ENCODE data around the gene UQCRC1.

Gene UQCRC1

DNA sequence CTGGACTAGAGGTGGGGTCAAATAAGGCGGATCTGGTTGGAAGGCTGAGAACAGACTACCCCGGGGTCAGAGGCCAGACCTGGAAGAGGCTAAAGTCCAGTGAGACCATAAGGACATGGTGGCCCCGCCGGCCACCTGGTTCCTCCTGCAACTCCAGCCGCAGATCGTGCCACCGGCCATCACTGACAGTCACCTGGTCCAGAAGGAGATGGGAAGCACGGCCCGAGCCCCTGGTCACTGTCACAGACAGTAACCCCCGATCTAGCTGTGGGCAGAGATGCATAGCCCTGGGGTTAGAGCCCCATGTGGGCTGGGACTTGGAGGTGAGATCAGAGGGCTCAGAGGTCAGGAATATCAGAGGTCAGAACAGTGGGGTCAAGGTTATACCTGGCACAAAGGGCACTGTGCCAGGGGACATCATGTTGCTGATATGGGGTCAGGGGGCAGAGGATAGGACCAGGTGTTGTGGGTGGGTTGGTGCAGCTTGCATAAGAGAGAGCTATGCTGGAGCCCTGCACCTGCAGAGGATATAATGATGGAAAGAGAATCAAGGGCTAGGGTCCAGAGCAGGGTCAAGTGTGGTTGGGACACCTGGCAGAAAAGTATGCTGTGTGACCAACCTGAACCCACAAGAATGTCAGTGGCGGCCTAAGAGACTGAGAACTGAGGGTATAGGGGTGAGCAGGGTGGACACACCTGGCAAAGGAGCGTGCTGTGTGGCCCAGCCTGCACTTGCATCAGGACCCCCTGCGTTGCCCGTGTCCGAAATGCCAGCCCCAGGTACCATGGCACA, 43.7 kb upstream of the UQCRC1 start:
- no peak for DNase-seq (ENCODE audit: extremely low spot score)
- CTCF ChIA-PET, result interaction anchor here (1.0 to 7.0 kb wide), 5 partner anchors 9 to 217 kb away, joined by 3 to 43 read pairs (median 4); partner anchors contain the start of genes CELSR3 and SLC26A6
- POLR2A ChIA-PET, result no interaction called here
- TF ChIP-seq, protein P1, sequence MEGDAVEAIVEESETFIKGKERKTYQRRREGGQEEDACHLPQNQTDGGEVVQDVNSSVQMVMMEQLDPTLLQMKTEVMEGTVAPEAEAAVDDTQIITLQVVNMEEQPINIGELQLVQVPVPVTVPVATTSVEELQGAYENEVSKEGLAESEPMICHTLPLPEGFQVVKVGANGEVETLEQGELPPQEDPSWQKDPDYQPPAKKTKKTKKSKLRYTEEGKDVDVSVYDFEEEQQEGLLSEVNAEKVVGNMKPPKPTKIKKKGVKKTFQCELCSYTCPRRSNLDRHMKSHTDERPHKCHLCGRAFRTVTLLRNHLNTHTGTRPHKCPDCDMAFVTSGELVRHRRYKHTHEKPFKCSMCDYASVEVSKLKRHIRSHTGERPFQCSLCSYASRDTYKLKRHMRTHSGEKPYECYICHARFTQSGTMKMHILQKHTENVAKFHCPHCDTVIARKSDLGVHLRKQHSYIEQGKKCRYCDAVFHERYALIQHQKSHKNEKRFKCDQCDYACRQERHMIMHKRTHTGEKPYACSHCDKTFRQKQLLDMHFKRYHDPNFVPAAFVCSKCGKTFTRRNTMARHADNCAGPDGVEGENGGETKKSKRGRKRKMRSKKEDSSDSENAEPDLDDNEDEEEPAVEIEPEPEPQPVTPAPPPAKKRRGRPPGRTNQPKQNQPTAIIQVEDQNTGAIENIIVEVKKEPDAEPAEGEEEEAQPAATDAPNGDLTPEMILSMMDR (IDR thresholded peaks at IDR 0.05; ENCODE audit: control extremely low read depth, extremely low read depth, low read depth, missing control alignments), result no peak

DNA sequence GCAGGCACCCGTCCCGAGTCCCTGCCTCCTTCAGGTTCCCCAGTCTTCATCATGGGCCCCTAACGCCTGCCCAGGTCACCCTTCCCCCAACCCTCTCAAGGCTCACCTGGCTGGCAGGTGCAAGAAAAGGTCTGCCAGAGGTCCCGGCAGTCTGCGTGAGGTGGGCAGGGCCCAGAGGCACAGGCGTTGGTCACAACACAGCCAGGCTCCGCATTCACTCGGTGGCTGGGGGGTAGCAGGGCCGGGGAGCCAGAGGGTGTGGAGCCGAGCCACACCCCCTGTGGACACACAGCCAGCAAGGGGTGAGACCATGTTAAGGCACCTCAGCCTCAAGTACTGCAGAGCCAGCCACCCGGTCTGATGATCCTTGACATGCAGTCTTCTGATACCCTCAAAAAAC, 42.3 kb upstream of the UQCRC1 start:
- TF ChIP-seq, protein P1 (IDR thresholded peaks at IDR 0.05; ENCODE audit: control extremely low read depth, extremely low read depth, low read depth, missing control alignments), result no peak
- DNase-seq (ENCODE audit: extremely low spot score), result no peak
- POLR2A ChIA-PET, result no interaction called here
- CTCF ChIA-PET, result interaction anchor here (4.9 to 7.0 kb wide), 2 partner anchors 12 to 17 kb away, joined by 28 to 43 read pairs; partner anchors contain the start of genes CELSR3 and SLC26A6

DNA sequence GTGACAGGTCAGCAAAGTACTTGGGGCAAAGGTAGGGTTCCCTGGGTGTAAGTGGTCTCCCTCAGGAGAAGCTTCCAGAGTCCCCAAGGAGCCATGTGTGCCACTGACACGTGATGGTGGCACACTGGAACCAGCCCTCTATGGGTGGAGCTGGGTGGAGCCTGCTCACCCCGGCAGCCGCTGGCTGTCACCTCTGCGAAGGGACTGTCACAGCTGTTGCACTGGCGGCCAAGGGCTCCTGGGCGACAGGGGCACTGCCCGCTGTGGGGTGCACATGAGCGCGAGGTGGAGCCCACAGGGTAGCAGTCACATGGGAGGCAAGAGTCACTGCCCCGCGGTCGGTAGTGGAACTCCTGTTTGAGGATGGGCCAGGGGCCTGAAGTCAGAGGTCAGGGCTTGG, 41.3 kb upstream of the UQCRC1 start:
- ChIA-PET POLR2A (no interaction called here), CTCF (interaction anchor here (4.9 kb wide), 1 partner anchor 13 kb away, joined by 28 read pairs; the partner anchor contains the start of gene CELSR3)
- TF ChIP-seq, protein P1 (IDR thresholded peaks at IDR 0.05; ENCODE audit: control extremely low read depth, extremely low read depth, low read depth, missing control alignments), result no peak
- DNase-seq (ENCODE audit: extremely low spot score), result no peak

DNA sequence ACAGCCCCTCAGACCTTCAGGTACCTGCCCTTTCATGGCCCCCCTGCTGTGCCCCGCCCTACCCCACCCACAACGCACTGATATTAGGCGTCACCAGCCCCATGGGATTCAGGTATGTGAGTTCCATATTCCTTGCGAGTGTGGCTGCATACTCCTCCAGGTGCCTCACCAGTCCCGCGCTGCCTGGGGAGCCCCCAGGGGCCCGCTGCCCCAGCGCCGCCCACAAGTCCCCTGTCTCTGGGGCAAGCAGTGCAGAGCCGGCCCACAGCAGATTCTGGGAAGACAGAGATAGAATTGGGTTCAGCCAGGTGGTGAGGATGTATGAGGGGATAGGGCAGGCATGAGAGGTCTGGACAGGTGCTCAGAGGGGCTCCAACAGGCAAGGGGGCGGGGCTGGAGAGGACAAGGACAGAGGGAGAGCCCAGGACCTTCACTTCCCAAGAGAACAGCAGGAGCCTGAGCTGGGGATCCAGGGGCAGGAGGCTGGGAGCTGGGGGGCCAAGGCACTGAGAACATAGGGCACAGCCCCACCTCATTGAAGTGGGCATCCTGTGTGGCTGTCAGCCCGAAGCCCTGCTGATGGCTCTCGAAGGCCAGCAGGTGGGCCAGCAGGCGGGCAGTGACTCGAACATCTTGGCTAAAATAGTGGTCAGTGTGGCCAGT, 38.9 kb upstream of the UQCRC1 start:
- no peak for DNase-seq (ENCODE audit: extremely low spot score)
- POLR2A ChIA-PET, result interaction anchor here (0.6 kb wide), 1 partner anchor 142 kb away, joined by 4 read pairs; no protein-coding TSS in a partner anchor
- CTCF ChIA-PET, result interaction anchor here (1.8 to 2.1 kb wide), 2 partner anchors 14 to 212 kb away, joined by 5 to 7 read pairs; partner anchors contain the start of gene SLC26A6
- TF ChIP-seq, protein P1 (IDR thresholded peaks at IDR 0.05; ENCODE audit: control extremely low read depth, extremely low read depth, low read depth, missing control alignments), result no peak

DNA sequence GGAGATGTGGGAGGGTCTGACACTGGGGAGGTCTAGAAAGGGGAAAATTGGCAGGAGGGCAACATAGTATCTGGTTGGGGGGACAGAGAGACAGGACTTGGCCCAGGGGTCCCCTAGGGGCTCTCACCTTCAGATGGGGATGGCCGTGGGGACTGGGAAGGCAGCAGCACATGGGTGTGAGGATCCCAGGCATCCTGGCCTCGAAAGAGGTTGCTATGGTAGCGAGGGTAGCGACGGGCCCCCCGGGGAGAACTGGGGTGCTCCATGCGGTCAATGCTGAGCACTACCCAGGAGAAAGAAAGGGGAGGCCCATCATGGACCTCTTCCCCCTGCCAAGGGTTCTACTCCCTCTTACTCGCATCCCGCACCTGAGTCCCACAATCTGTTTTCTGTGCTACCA, 38.3 kb upstream of the UQCRC1 start:
- TF ChIP-seq, protein P1 (IDR thresholded peaks at IDR 0.05; ENCODE audit: control extremely low read depth, extremely low read depth, low read depth, missing control alignments), result no peak
- POLR2A ChIA-PET, result interaction anchor here (0.6 kb wide), 1 partner anchor 141 kb away, joined by 4 read pairs; no protein-coding TSS in a partner anchor
- CTCF ChIA-PET, result no interaction called here
- DNase-seq (ENCODE audit: extremely low spot score), result no peak

DNA sequence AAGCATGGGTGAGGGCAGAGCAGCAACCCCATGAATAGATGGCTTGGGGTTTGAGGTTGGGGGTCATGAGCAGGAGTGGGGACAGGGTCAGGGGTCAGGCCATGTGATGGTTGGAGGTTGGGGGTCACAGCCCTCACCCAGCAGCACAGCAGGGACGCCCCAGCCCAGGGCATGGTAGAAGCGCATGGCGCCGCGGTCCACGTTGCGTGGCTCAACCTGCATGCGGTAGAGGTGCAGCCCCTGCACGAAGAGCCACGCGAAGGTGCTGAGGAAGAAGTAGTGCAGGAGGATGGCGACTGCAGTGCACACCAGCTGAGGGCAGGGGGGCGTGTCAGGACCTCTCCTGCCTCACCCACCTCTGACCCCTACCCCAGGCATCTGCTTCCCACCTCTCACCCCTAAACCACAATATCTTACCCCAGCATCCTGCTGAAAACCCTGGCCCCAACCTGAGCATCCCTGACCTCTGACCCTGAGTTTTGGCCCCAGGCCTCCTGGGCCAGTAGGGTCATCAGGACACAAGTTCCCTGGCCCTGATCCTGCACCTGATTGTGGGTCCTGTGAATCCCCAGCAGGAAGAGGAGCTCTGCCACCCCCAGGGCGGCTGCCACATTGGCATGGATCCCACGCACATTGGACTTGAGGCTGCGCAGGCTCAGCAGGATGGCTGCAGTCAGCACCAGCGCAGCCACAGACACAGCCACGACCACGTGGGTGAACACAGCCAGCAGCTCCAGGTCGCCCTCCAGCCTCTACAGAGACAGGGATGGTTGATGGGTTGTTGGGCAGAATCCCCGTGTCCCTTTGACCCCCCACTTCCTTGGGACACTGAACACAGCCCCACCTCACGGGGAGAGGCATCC, 35.7 kb upstream of the UQCRC1 start:
- DNase-seq (ENCODE audit: extremely low spot score), result no peak
- TF ChIP-seq, protein P1 (IDR thresholded peaks at IDR 0.05; ENCODE audit: control extremely low read depth, extremely low read depth, low read depth, missing control alignments), result no peak
- POLR2A ChIA-PET, result no interaction called here
- CTCF ChIA-PET, result interaction anchor here (1.0 to 1.6 kb wide), 2 partner anchors 9 to 19 kb away, joined by 3 read pairs; no protein-coding TSS in a partner anchor

Data from GM10248 (cell line).